Endothelial cell of umbilical vein (primary cell): ENCODE results near the gene MYOG. TPM values are rescaled to one million over a fixed set of nuclear protein-coding genes. Genes with fewer than 3 reads are reported as not detected.

Experiments
- BruUV-seq: library from RNA; stranded (reverse); fragments of 400-500 nt; replicated peaks from 2 replicates; lab custom pipeline; 2021; lab: Mats Ljungman, UMichigan
- CTCF ChIA-PET: fragments of 300-600, 350-600 bp; sonication (Branson Sonifier 250); formaldehyde crosslinking; loops from one replicate; lab custom pipeline; 2021; ENCODE audit warnings: antibody characterized with exemption, inconsistent platforms; lab: Charles Lee
- POLR2A ChIA-PET: fragments of 300-600, 350-600 bp; sonication (Branson Sonifier 250); formaldehyde crosslinking; loops from one replicate; lab custom pipeline; 2021; ENCODE audit warnings: antibody characterized with exemption, inconsistent platforms; lab: Charles Lee
- DNase-seq: peaks from one replicate; pipeline ENCODE4 v3.0.0-alpha.2; 2011; ENCODE audit warnings: low read depth, low spot score
- FAIRE-seq: peaks from 2 replicates; lab custom pipeline; 2011; peaks lifted over from hg19 to GRCh38; lab: Jason Lieb, UNC
- H2AFZ ChIP-seq: 2 replicates; pipeline ENCODE4 v1.6.0; 2012; ENCODE audit warnings: low read depth, low read length, control low read depth, inconsistent platforms
- H3K27ac ChIP-seq: 2 replicates; pipeline ENCODE4 v1.5.1; 2011; ENCODE audit warnings: low read depth, mild to moderate bottlenecking, control low read depth, low read length, moderate library complexity; ENCODE audit not compliant: insufficient read depth
- H3K27me3 ChIP-seq, 2 experiments: 2 replicates each; pipeline versions ENCODE4 v1.6.0 to v1.6.1; 2011; ENCODE audit warnings: low read length in 2 of 2, mixed read lengths in 1 of 2; ENCODE audit not compliant: control insufficient read depth in 2 of 2, insufficient read depth in 2 of 2
- H3K36me3 ChIP-seq, 2 experiments: 2 replicates in 1 of 2; 3 replicates in 1 of 2; pipeline ENCODE4 v1.5.1; 2011; ENCODE audit warnings: low read length in 2 of 2, mild to moderate bottlenecking in 1 of 2, moderate library complexity in 1 of 2; ENCODE audit not compliant: control insufficient read depth in 2 of 2, insufficient read depth in 2 of 2; ENCODE audit errors: extremely low read depth in 1 of 2
- H3K4me1 ChIP-seq: 3 replicates; pipeline ENCODE4 v1.5.1; 2011; ENCODE audit warnings: mild to moderate bottlenecking, low read length; ENCODE audit not compliant: control insufficient read depth, insufficient read depth; ENCODE audit errors: extremely low read depth
- H3K4me2 ChIP-seq: 2 replicates; pipeline ENCODE4 v1.6.1; 2011; ENCODE audit warnings: low read length, control low read depth, mixed read lengths; ENCODE audit not compliant: insufficient read depth
- H3K4me3 ChIP-seq, 3 experiments: fragments of 200-600 bp in 1 of 3; sonication (generic), shearing (Covaris generic) in 1 of 3; replicated peaks in 1 of 3; 2 replicates each; pipeline ENCODE4 v1.5.1; 2011 to 2016; ENCODE audit warnings: control low read depth in 3 of 3, low read length in 3 of 3, mild to moderate bottlenecking in 2 of 3, inconsistent platforms in 1 of 3, low read depth in 1 of 3, moderate library complexity in 1 of 3; ENCODE audit not compliant: insufficient read depth in 1 of 3
- H3K79me2 ChIP-seq: 2 replicates; pipeline ENCODE4 v1.6.0; 2012; ENCODE audit warnings: low read length, inconsistent platforms; ENCODE audit not compliant: control insufficient read depth, insufficient read depth
- H3K9ac ChIP-seq: replicated peaks from 2 replicates; pipeline ENCODE3; 2011; ENCODE audit warnings: low read length, control low read depth; ENCODE audit not compliant: insufficient read depth; ENCODE audit errors: extremely low read depth
- H3K9me1 ChIP-seq: replicated peaks from 3 replicates; pipeline ENCODE4 v1.6.0; 2011; ENCODE audit warnings: mild to moderate bottlenecking, low read length; ENCODE audit not compliant: control insufficient read depth, insufficient read depth; ENCODE audit errors: extremely low read depth
- H3K9me3 ChIP-seq: replicated peaks from 2 replicates; pipeline ENCODE4 v1.5.1; 2012; ENCODE audit warnings: low read length, inconsistent platforms; ENCODE audit not compliant: control insufficient read depth, insufficient read depth
- H4K20me1 ChIP-seq: replicated peaks from 2 replicates; pipeline ENCODE3; 2011; ENCODE audit warnings: mild to moderate bottlenecking, low read length; ENCODE audit not compliant: control insufficient read depth, insufficient read depth; ENCODE audit errors: extremely low read depth
- CTCF ChIP-seq, 2 donors: IDR thresholded peaks; 1 replicate in 1 of 2; 2 replicates in 1 of 2; pipeline ENCODE4 v1.5.1; 2011; ENCODE audit warnings: low read length in 2 of 2, mild to moderate bottlenecking in 2 of 2, moderate library complexity in 2 of 2, control low read depth in 1 of 2, inconsistent platforms in 1 of 2, low read depth in 1 of 2; ENCODE audit not compliant: insufficient read depth in 1 of 2; ENCODE audit errors: extremely low read depth in 1 of 2
- MAX ChIP-seq: IDR thresholded peaks from 2 replicates; pipeline ENCODE4 v1.6.1; 2011; ENCODE audit not compliant: insufficient read depth, insufficient read length
- MYC ChIP-seq: IDR thresholded peaks from one replicate; pipeline ENCODE4 v1.6.1; 2011; ENCODE audit warnings: mild to moderate bottlenecking, low read depth, low read length
- POLR2AphosphoS5 ChIP-seq: IDR thresholded peaks from 2 replicates; pipeline ENCODE4 v1.6.1; 2012; ENCODE audit warnings: low read depth, mild to moderate bottlenecking, control low read depth, low read length, moderate library complexity; ENCODE audit not compliant: insufficient read depth
- dilution Hi-C: fragments of 300-500 bp; cut with MboI; formaldehyde crosslinking; loops from one replicate; pipeline ENCODE4 v1.15.0; 2019; ENCODE audit warnings: low sequenced_read_pairs; ENCODE audit not compliant: extremely low pct_ligation_motif_present
- intact Hi-C: fragments of 100-400 bp; cut with micrococcal nuclease; formaldehyde crosslinking; loops from one replicate; pipeline ENCODE4 v1.10.0; 2022
- polyA plus RNA-seq, 4 experiments: library from polyadenylated mRNA; depleted of rRNA in 3 of 4; stranded (reverse) in 3 of 4; unstranded in 1 of 4; fragments of >200 nt; gene quantifications; 2 replicates each; pipeline versions ENCODE4 v1.2.1 to v1.2.3, GENCODE V29; 2011 to 2012; ENCODE audit warnings: missing spikeins in 1 of 4
- total RNA-seq: library from RNA; stranded (reverse); gene quantifications from 2 replicates; pipeline ENCODE4 v1.2.3, GENCODE V29; 2021

MYOG gene
- total and polyA plus RNA-seq, 2 donors (not counting 3 experiments of a cell fraction or from before 2014, with no cell fraction given), result not detected

- intact Hi-C loops, result no loop called here
- no peak overlapping the region for H2AFZ ChIP-seq
- BruUV-seq, result no TSS peak
Measured at GRCh38 chr1:203128431-203128715, 42.6 kb upstream of the MYOG start.

More at GRCh38 chr1:203128431-203128715, 42.6 kb upstream of the MYOG start:
- dilution Hi-C loops, result no loop called here
- Histone ChIP-seq H3K9me1 (no peaks in the 10 kb centered on the region), H3K9me3 (no peaks in the 10 kb centered on the region), H3K36me3 (no peaks in the 10 kb centered on the region), H3K27ac (no peak overlapping the region), H3K4me2 (no peak overlapping the region), H3K4me1 (peaks cover 4% of the 10 kb centered on the region), H3K27me3 (peaks cover 22 to 54% of the 10 kb centered on the region in 2 experiments), H4K20me1 (no peaks in the 10 kb centered on the region), H3K4me3 (no peak overlapping the region), H3K79me2 (no peaks in the 10 kb centered on the region), H3K9ac (no peak overlapping the region)
- CTCF ChIA-PET, result interaction anchor here (1.0 to 3.8 kb wide), 9 partner anchors 8 to 144 kb away, joined by 3 to 47 read pairs (median 5); partner anchors contain the start of gene MYOG
- POLR2A ChIA-PET, result no interaction called here
- DNase-seq (no peak), FAIRE-seq (no peak)
- TF ChIP-seq MAX (no peak), CTCF (IDR thresholded peaks at IDR 0.05; ENCODE audit: extremely low read depth in 1 of 2, insufficient read depth in 1 of 2, low read depth in 1 of 2, low read length in 2 of 2) (no peak), MYC (no peak), POLR2AphosphoS5 (no peak)
